Measurements from ENCODE around the gene ZSCAN29.

ZSCAN29 gene

GRCh38 chr15:43370975-43371974 is at the start of gene ZSCAN29, which contains the start of gene TUBGCP4:
Gene ZSCAN29, minus strand, starts transcription at chr15:43371043. Its CDS starts 1,130 bp downstream, at chr15:43369913.
Gene TUBGCP4, plus strand, starts transcription at chr15:43371101. Its CDS starts 254 bp downstream, at chr15:43371355.
- TF ChIP-seq CTCF (IDR thresholded peaks at IDR 0.05; ENCODE audit: low read depth, low read length, missing control alignments) = peak; percentile 50
- Histone ChIP-seq H3K27me3 (replicated peaks) (no peaks in the 10 kb centered on the region), H3K36me3 (replicated peaks) (peaks cover 11% of the 10 kb centered on the region), H3K27ac (no peak within 1 kb of the TSS), H3K4me3 (ENCODE audit: low read depth, low read length) (peak within 1 kb of the TSS; percentile 88)
- peak; percentile 40 for DNase-seq
- in situ Hi-C loops (cut with HindIII; ENCODE audit: low pct_ligation_motif_present, low sequenced_read_pairs) = no loop called here

- H3K36me3 ChIP-seq (replicated peaks) = peaks cover 54% of the 10 kb centered on the region
- in situ Hi-C loops (cut with HindIII; ENCODE audit: low pct_ligation_motif_present, low sequenced_read_pairs) = no loop called here
- no peak overlapping the region for H3K4me3 ChIP-seq (ENCODE audit: low read depth, low read length)
- no peak overlapping the region for H3K27ac ChIP-seq
- no peak for DNase-seq
- TF ChIP-seq CTCF (IDR thresholded peaks at IDR 0.05; ENCODE audit: low read depth, low read length, missing control alignments) = no peak
- H3K27me3 ChIP-seq (replicated peaks) = no peaks in the 10 kb centered on the region
Measured at GRCh38 chr15:43420435-43420834, 49.6 kb upstream of the ZSCAN29 start.

GRCh38 chr15:43414196-43414595 is 43.4 kb upstream of the ZSCAN29 start:
- H3K27me3 ChIP-seq (replicated peaks) = no peaks in the 10 kb centered on the region
- no peak for DNase-seq
- H3K36me3 ChIP-seq (replicated peaks) = peaks cover 47% of the 10 kb centered on the region

GRCh38 chr15:43412096-43412495 is 41.3 kb upstream of the ZSCAN29 start:
- H3K4me3 ChIP-seq (ENCODE audit: low read depth, low read length) = no peak overlapping the region
- no peak for DNase-seq
- no peak overlapping the region for H3K27ac ChIP-seq
- in situ Hi-C loops (cut with HindIII; ENCODE audit: low pct_ligation_motif_present, low sequenced_read_pairs) = no loop called here
- no peak for TF ChIP-seq CTCF (IDR thresholded peaks at IDR 0.05; ENCODE audit: low read depth, low read length, missing control alignments)
- H3K27me3 ChIP-seq (replicated peaks) = no peaks in the 10 kb centered on the region
- peaks cover 55% of the 10 kb centered on the region for H3K36me3 ChIP-seq (replicated peaks)

More at GRCh38 chr15:43414196-43414595, 43.4 kb upstream of the ZSCAN29 start:
- H3K27ac ChIP-seq = no peak overlapping the region
- no peak overlapping the region for H3K4me3 ChIP-seq (ENCODE audit: low read depth, low read length)
- TF ChIP-seq CTCF (IDR thresholded peaks at IDR 0.05; ENCODE audit: low read depth, low read length, missing control alignments) = no peak
- in situ Hi-C loops (cut with HindIII; ENCODE audit: low pct_ligation_motif_present, low sequenced_read_pairs) = no loop called here

- no peak overlapping the region for H3K4me3 ChIP-seq (ENCODE audit: low read depth, low read length)
- peak; percentile 32 for DNase-seq
- no peak overlapping the region for H3K27ac ChIP-seq
- H3K36me3 ChIP-seq (replicated peaks) = peaks cover 55% of the 10 kb centered on the region
- no peak for TF ChIP-seq CTCF (IDR thresholded peaks at IDR 0.05; ENCODE audit: low read depth, low read length, missing control alignments)
- in situ Hi-C loops (cut with HindIII; ENCODE audit: low pct_ligation_motif_present, low sequenced_read_pairs) = no loop called here
- H3K27me3 ChIP-seq (replicated peaks) = no peaks in the 10 kb centered on the region
Measured at GRCh38 chr15:43410572-43411214, 39.9 kb upstream of the ZSCAN29 start.

Measured in brain microvascular endothelial cell (primary cell).